ENCODE measurements around the gene FANCG.

DNA sequence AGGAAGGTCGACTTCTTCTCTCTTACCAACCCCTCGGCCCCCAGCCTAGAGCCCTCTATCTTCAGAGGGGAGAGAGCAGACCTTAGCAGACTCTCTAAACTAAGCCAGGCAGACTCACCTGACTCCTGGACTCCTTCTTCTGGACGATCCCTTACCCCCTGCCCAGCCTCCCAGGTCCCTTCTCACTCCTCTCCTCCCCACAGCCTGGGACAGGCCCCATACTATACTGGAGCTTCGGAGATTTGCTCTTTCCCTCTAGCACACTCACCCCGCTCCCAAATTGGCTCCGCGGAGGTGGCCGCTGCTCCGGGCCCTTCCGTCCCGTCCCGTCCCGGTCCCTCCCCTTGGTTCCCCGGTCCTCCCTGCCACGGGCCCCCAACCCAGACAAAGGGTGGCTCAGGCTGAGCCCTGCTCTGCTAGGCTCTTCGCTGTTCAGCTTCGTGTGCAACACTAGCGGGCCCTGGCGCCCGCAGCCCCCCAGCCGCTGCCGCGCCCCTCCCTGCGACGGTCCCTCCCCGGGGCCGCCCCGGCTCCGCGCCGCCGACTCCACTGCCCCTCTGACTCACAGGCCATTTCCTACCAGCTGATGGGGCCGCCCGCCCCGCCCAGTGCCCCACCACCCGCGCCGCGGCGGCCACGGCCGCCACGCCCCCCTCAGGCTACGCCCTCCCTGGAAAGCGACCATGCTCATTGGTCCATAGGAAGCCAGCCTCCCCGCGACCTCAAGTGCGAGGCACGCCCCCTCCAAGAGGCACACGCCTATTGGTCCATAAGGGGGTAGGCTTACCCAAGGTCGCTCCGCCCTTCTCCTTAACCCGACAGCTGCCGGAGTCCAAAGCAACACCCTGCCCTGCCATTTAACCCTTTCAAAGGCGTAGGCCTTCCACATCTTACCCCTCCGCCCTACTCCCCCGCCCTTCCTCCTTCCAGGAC lies 31.5 kb upstream of the FANCG start:
- TF ChIP-seq, protein P1, sequence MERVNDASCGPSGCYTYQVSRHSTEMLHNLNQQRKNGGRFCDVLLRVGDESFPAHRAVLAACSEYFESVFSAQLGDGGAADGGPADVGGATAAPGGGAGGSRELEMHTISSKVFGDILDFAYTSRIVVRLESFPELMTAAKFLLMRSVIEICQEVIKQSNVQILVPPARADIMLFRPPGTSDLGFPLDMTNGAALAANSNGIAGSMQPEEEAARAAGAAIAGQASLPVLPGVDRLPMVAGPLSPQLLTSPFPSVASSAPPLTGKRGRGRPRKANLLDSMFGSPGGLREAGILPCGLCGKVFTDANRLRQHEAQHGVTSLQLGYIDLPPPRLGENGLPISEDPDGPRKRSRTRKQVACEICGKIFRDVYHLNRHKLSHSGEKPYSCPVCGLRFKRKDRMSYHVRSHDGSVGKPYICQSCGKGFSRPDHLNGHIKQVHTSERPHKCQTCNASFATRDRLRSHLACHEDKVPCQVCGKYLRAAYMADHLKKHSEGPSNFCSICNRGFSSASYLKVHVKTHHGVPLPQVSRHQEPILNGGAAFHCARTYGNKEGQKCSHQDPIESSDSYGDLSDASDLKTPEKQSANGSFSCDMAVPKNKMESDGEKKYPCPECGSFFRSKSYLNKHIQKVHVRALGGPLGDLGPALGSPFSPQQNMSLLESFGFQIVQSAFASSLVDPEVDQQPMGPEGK (tag by site-specific recombination; IDR thresholded peaks at IDR 0.05): peak; percentile 41; the same call in 1 of the 2 replicates
- TF ChIP-seq, protein P2, sequence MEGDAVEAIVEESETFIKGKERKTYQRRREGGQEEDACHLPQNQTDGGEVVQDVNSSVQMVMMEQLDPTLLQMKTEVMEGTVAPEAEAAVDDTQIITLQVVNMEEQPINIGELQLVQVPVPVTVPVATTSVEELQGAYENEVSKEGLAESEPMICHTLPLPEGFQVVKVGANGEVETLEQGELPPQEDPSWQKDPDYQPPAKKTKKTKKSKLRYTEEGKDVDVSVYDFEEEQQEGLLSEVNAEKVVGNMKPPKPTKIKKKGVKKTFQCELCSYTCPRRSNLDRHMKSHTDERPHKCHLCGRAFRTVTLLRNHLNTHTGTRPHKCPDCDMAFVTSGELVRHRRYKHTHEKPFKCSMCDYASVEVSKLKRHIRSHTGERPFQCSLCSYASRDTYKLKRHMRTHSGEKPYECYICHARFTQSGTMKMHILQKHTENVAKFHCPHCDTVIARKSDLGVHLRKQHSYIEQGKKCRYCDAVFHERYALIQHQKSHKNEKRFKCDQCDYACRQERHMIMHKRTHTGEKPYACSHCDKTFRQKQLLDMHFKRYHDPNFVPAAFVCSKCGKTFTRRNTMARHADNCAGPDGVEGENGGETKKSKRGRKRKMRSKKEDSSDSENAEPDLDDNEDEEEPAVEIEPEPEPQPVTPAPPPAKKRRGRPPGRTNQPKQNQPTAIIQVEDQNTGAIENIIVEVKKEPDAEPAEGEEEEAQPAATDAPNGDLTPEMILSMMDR (tag by site-specific recombination; IDR thresholded peaks at IDR 0.05): no peak
- TF ChIP-seq ZNF335 (tag by site-specific recombination; conservative IDR thresholded peaks at IDR 0.05): peak; percentile 66

Measured in HEK293 (cell line).